HG03175 (cell line): ENCODE results near the gene HSD11B2.

Experiments used
- ATAC-seq: cut with Tn5 transposase; IDR thresholded peaks from one replicate; pipeline ENCODE4 v1.9.1; 2021; ENCODE audit warnings: mild to moderate bottlenecking, moderate library complexity; ENCODE audit not compliant: unreplicated experiment

Gene HSD11B2

GRCh38 chr16:67470359-67470758 lies 39.4 kb downstream of the HSD11B2 start:
- no peak for ATAC-seq

- ATAC-seq: no peak
Observed at GRCh38 chr16:67471758-67472384, 41.0 kb downstream of the HSD11B2 start.

- ATAC-seq: no peak
Observed at GRCh38 chr16:67474551-67475455, 43.9 kb downstream of the HSD11B2 start.

- no peak for ATAC-seq
Observed at GRCh38 chr16:67477960-67478554, 47.1 kb downstream of the HSD11B2 start.

- peak; percentile 94 for ATAC-seq
Observed at GRCh38 chr16:67480833-67481560, 50.1 kb downstream of the HSD11B2 start, which contains the start of gene ATP6V0D1. Gene ATP6V0D1 (minus strand): TSS chr16:67481157. CDS start chr16:67481086, 71 bp downstream.

- no peak for ATAC-seq
Observed at GRCh38 chr16:67481561-67482232, 50.8 kb downstream of the HSD11B2 start.

- no peak for ATAC-seq
Observed at GRCh38 chr16:67482233-67482924, 51.5 kb downstream of the HSD11B2 start.

GRCh38 chr16:67483150-67483549 lies 52.2 kb downstream of the HSD11B2 start, which contains the start of gene AGRP:
Gene AGRP (minus strand): TSS chr16:67483547. CDS start chr16:67483398, 149 bp downstream.
- ATAC-seq: no peak

- no peak for ATAC-seq
Observed at GRCh38 chr16:67483731-67484525, 53.0 kb downstream of the HSD11B2 start.

- no peak for ATAC-seq
Observed at GRCh38 chr16:67486805-67487204, 55.9 kb downstream of the HSD11B2 start.
